ENCODE results near the gene MRPL40.
A peak's percentile ranks its signal among the peaks of the same experiment; 100 is the strongest.
"Not testable (repeated sequence)": the region's sequence is repeated elsewhere in the genome, so short reads cannot be mapped to it uniquely, and the experiment has no call there.

Gene MRPL40

GRCh38 chr22:19424186-19424500 is 8.2 kb upstream of the MRPL40 start:
- H3K4me3 ChIP-seq (replicated peaks; ENCODE audit: low read depth, low read length) = no peak overlapping the region
- DNase-seq (ENCODE audit: extremely low read depth, low read depth) = no peak
- TF ChIP-seq CTCF (IDR thresholded peaks at IDR 0.05; ENCODE audit: low read depth, low read length, missing control alignments) = no peak

GRCh38 chr22:19429950-19430889 is 2.1 kb upstream of the MRPL40 start:
- TF ChIP-seq CTCF (IDR thresholded peaks at IDR 0.05; ENCODE audit: low read depth, low read length, missing control alignments) = no peak
- no peak for DNase-seq (ENCODE audit: extremely low read depth, low read depth)
- H3K4me3 ChIP-seq (replicated peaks; ENCODE audit: low read depth, low read length) = peak overlapping the region; percentile 95

- no peak for TF ChIP-seq CTCF (IDR thresholded peaks at IDR 0.05; ENCODE audit: low read depth, low read length, missing control alignments)
- DNase-seq (ENCODE audit: extremely low read depth, low read depth) = no peak
Observed at GRCh38 chr22:19430890-19431541, 1.3 kb upstream of the MRPL40 start.

GRCh38 chr22:19431649-19432132 is 654 bp upstream of the MRPL40 start, which contains the start of gene HIRA:
TSS of gene HIRA (minus strand) at chr22:19431733. CDS start at chr22:19431476, 257 bp downstream.
- no peak for TF ChIP-seq CTCF (IDR thresholded peaks at IDR 0.05; ENCODE audit: low read depth, low read length, missing control alignments)
- H3K4me3 ChIP-seq (replicated peaks; ENCODE audit: low read depth, low read length) = peak within 1 kb of the TSS; percentile 95
- DNase-seq (ENCODE audit: extremely low read depth, low read depth) = no peak

More at GRCh38 chr22:19430890-19431541, 1.3 kb upstream of the MRPL40 start:
- peak overlapping the region; percentile 95 for H3K4me3 ChIP-seq (replicated peaks; ENCODE audit: low read depth, low read length)

- no peak for DNase-seq (ENCODE audit: extremely low read depth, low read depth)
- H3K4me3 ChIP-seq (replicated peaks; ENCODE audit: low read depth, low read length) = no peak overlapping the region
- TF ChIP-seq CTCF (IDR thresholded peaks at IDR 0.05; ENCODE audit: low read depth, low read length, missing control alignments) = no peak
Observed at GRCh38 chr22:19434401-19434800, 2.1 kb downstream of the MRPL40 start.

- no peak overlapping the region for H3K4me3 ChIP-seq (replicated peaks; ENCODE audit: low read depth, low read length)
- no peak for TF ChIP-seq CTCF (IDR thresholded peaks at IDR 0.05; ENCODE audit: low read depth, low read length, missing control alignments)
- DNase-seq (ENCODE audit: extremely low read depth, low read depth) = no peak
Observed at GRCh38 chr22:19434829-19435580, 2.7 kb downstream of the MRPL40 start.

DNA sequence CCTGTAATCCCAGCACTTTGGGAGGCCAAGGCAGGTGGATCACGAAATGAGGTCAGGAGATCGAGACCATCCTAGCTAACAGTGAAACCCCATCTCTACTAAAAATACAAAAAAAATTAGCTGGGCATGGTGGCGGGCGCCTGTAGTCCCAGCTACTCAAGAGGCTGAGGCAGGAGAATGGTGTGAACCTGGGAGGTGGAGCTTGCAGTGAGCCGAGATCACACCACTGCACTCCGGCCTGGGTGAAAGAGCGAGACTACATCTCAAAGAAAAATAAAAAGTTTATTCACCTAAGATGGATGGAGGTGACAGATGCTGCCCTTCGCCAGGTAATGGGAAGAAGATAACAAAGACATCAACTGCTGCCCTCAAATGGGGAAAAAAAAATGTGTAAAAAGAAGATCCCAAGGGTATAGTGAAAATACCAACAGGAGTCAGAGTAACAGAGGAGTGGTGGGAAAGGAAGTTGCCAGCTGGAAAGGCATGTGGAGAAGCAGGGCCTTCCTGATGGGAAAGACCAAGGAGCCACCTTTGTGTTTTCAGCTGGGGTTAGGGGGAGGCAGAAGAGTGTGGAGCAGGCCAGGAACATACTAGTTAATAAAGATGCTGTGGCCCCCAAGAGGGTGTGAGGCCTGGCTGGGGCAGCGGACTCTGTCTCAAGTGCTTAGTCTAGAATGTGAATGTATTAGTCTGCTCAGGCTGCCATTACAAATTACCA is 4.3 kb downstream of the MRPL40 start:
- H3K4me3 ChIP-seq (replicated peaks; ENCODE audit: low read depth, low read length); DNase-seq (ENCODE audit: extremely low read depth, low read depth): not testable (repeated sequence)

Measured in HFF-Myc (cell line).